H9 (cell line): Measurements from ENCODE around the gene PF4V1. TPM values are rescaled to one million over a fixed set of nuclear protein-coding genes. Genes with fewer than 3 reads are reported as not detected.

Experiments used
- DNase-seq: peaks from one replicate; pipeline ENCODE4 v3.0.0-alpha.2; 2017
- H2AFZ ChIP-seq: one replicate; pipeline ENCODE4 v1.6.1; 2013; ENCODE audit warnings: mild to moderate bottlenecking, low read length, control low read depth, moderate library complexity
- H2AK5ac ChIP-seq: 2 replicates; pipeline ENCODE4 v1.6.1; 2013; ENCODE audit warnings: low read length, control low read depth, mixed read lengths; ENCODE audit not compliant: insufficient read length
- H2BK120ac ChIP-seq: one replicate; pipeline ENCODE4 v1.6.1; 2013; ENCODE audit warnings: low read depth, mild to moderate bottlenecking, low read length, control low read depth, inconsistent platforms; ENCODE audit not compliant: poor library complexity, severe bottlenecking
- H2BK12ac ChIP-seq: 2 replicates; pipeline ENCODE4 v1.6.1; 2013; ENCODE audit warnings: low read length, control low read depth, mixed read lengths, low read depth; ENCODE audit not compliant: insufficient read length
- H2BK15ac ChIP-seq: 2 replicates; pipeline ENCODE4 v1.6.1; 2013; ENCODE audit warnings: low read depth, low read length, control low read depth
- H2BK20ac ChIP-seq: one replicate; pipeline ENCODE4 v1.6.1; 2013; ENCODE audit warnings: low read depth, mild to moderate bottlenecking, low read length, control low read depth, inconsistent platforms; ENCODE audit not compliant: poor library complexity, severe bottlenecking
- H2BK5ac ChIP-seq: 2 replicates; pipeline ENCODE4 v1.6.1; 2013; ENCODE audit warnings: low read length, control low read depth, mixed read lengths; ENCODE audit not compliant: insufficient read length
- H3K14ac ChIP-seq: 2 replicates; pipeline ENCODE4 v1.6.1; 2013; ENCODE audit warnings: low read length, control low read depth; ENCODE audit not compliant: insufficient read depth
- H3K18ac ChIP-seq: 2 replicates; pipeline ENCODE4 v1.6.1; 2013; ENCODE audit warnings: low read depth, mild to moderate bottlenecking, mixed read lengths, low read length, control low read depth; ENCODE audit not compliant: insufficient read length
- H3K23ac ChIP-seq: 2 replicates; pipeline ENCODE4 v1.6.1; 2013; ENCODE audit warnings: low read length, control low read depth, mixed read lengths, low read depth; ENCODE audit not compliant: insufficient read length
- H3K23me2 ChIP-seq: 2 replicates; pipeline ENCODE4 v1.6.1; 2013; ENCODE audit warnings: low read depth, mild to moderate bottlenecking, mixed read lengths, low read length, control low read depth; ENCODE audit not compliant: insufficient read length, poor library complexity, severe bottlenecking
- H3K27ac ChIP-seq: 2 replicates; pipeline ENCODE4 v1.5.1; 2013; ENCODE audit warnings: low read length, control low read depth, mixed read lengths, low read depth; ENCODE audit not compliant: insufficient read length
- H3K27me3 ChIP-seq: 2 replicates; pipeline ENCODE4 v1.6.1; 2013; ENCODE audit warnings: low read length, control low read depth, inconsistent platforms; ENCODE audit not compliant: insufficient read depth
- H3K4ac ChIP-seq: 2 replicates; pipeline ENCODE4 v1.6.1; 2013; ENCODE audit warnings: low read depth, mild to moderate bottlenecking, control low read depth, inconsistent platforms, low read length, moderate library complexity
- H3K4me1 ChIP-seq: 2 replicates; pipeline ENCODE4 v1.6.1; 2013; ENCODE audit warnings: low read length, control low read depth, inconsistent platforms; ENCODE audit not compliant: insufficient read depth
- H3K4me2 ChIP-seq: 2 replicates; pipeline ENCODE4 v1.6.1; 2013; ENCODE audit warnings: low read length, control low read depth, mixed read lengths; ENCODE audit not compliant: insufficient read length, insufficient read depth
- H3K56ac ChIP-seq: 2 replicates; pipeline ENCODE4 v1.6.1; 2013; ENCODE audit warnings: low read depth, mild to moderate bottlenecking, mixed read lengths, low read length, control low read depth; ENCODE audit not compliant: insufficient read length
- H3K79me1 ChIP-seq: 2 replicates; pipeline ENCODE4 v1.6.1; 2013; ENCODE audit warnings: low read depth, mild to moderate bottlenecking, moderate library complexity, low read length, control low read depth, inconsistent platforms; ENCODE audit not compliant: insufficient read depth, poor library complexity, severe bottlenecking
- H3K79me2 ChIP-seq: 2 replicates; pipeline ENCODE4 v1.6.1; 2013; ENCODE audit warnings: low read length, control low read depth, inconsistent platforms; ENCODE audit not compliant: insufficient read depth
- H3K9ac ChIP-seq: 2 replicates; pipeline ENCODE4 v1.6.1; 2013; ENCODE audit warnings: low read length, control low read depth, mixed read lengths; ENCODE audit not compliant: insufficient read length; ENCODE audit errors: extremely low read depth
- H3K9me3 ChIP-seq: one replicate; pipeline ENCODE4 v1.6.1; 2013; ENCODE audit warnings: low read depth, low read length, inconsistent platforms; ENCODE audit not compliant: control insufficient read depth
- H3T11ph ChIP-seq: one replicate; pipeline ENCODE4 v1.6.1; 2013; ENCODE audit warnings: mild to moderate bottlenecking, low read length, control low read depth, inconsistent platforms
- H4K20me1 ChIP-seq: one replicate; pipeline ENCODE4 v1.6.1; 2013; ENCODE audit not compliant: control insufficient read depth, insufficient read length, insufficient read depth
- H4K5ac ChIP-seq: 2 replicates; pipeline ENCODE4 v1.6.1; 2013; ENCODE audit warnings: low read depth, mild to moderate bottlenecking, mixed read lengths, low read length, control low read depth; ENCODE audit not compliant: insufficient read length
- H4K8ac ChIP-seq: replicated peaks from 2 replicates; pipeline ENCODE4 v1.6.1; 2013; ENCODE audit warnings: low read length, control low read depth, mixed read lengths, low read depth; ENCODE audit not compliant: insufficient read length
- H4K91ac ChIP-seq: 2 replicates; pipeline ENCODE4 v1.6.1; 2013; ENCODE audit warnings: low read depth, mild to moderate bottlenecking, moderate library complexity, mixed read lengths, low read length, control low read depth; ENCODE audit not compliant: insufficient read length
- H3K27ac Mint-ChIP-seq, 3 experiments: 2 replicates in 2 of 3; 3 replicates in 1 of 3; pipeline ENCODE4 v1.8.0; 2020 to 2021; ENCODE audit warnings: mixed read lengths in 3 of 3, mild to moderate bottlenecking in 1 of 3, moderate library complexity in 1 of 3
- H3K27me3 Mint-ChIP-seq: 2 replicates; pipeline ENCODE4 v1.8.0; 2021; ENCODE audit warnings: low read depth, mild to moderate bottlenecking, moderate library complexity, mixed read lengths
- H3K36me3 Mint-ChIP-seq, 3 experiments: 2 replicates in 2 of 3; 3 replicates in 1 of 3; pipeline ENCODE4 v1.8.0; 2020 to 2021; ENCODE audit warnings: low read depth in 3 of 3, mixed read lengths in 3 of 3; ENCODE audit not compliant: insufficient read depth in 1 of 3
- H3K4me1 Mint-ChIP-seq, 2 experiments: 2 replicates each; pipeline ENCODE4 v1.8.0; 2020; ENCODE audit warnings: mixed read lengths in 2 of 2
- H3K4me3 Mint-ChIP-seq, 2 experiments: 2 replicates in 1 of 2; 3 replicates in 1 of 2; pipeline ENCODE4 v1.8.0; 2020 to 2021; ENCODE audit warnings: mild to moderate bottlenecking in 2 of 2, mixed read lengths in 2 of 2, moderate library complexity in 1 of 2
- H3K9me3 Mint-ChIP-seq, 2 experiments: 2 replicates in 1 of 2; 3 replicates in 1 of 2; pipeline ENCODE4 v1.8.0; 2020; ENCODE audit warnings: mild to moderate bottlenecking in 2 of 2, mixed read lengths in 2 of 2, moderate library complexity in 1 of 2
- whole genome bisulfite sequencing: extraction: QIAGEN DNeasy Blood & Tissue Kit; methylation state at CpG from one replicate; pipeline ENCODE4 v1.1.7; 2013; ENCODE audit warnings: missing lambda C conversion rate, low lambda C conversion rate, mixed read lengths; ENCODE audit not compliant: insufficient read length; ENCODE audit errors: extremely low coverage; 5-methylcytosine and 5-hydroxymethylcytosine counted together
- total RNA-seq: library from RNA; stranded (reverse); gene quantifications from 2 replicates; pipeline ENCODE4 v1.2.1, GENCODE V29; 2021
- TF ChIP-seq, protein P1 (sequence below): fragments of 200-600 bp; sonication (generic); conservative IDR thresholded peaks from 3 replicates; pipeline ENCODE4 v1.8.0; 2021; ENCODE audit warnings: antibody characterized with exemption, mild to moderate bottlenecking

PF4V1 gene
- total RNA-seq, 1 experiment from 2014 or later, result not detected

- H3K9me3 ChIP-seq, result no peaks in the 10 kb centered on the region
- H3K27ac ChIP-seq, result no peak overlapping the region
- no peak overlapping the region for H2BK15ac ChIP-seq
- H3K4ac ChIP-seq, result no peak overlapping the region
- H3T11ph ChIP-seq, result no peak overlapping the region
- H4K91ac ChIP-seq, result no peak overlapping the region
- Mint-ChIP-seq H3K27me3 (no peaks in the 10 kb centered on the region; the same call in 1 of the 2 replicates), H3K36me3 (no peaks in the 10 kb centered on the region), H3K27ac (no peak overlapping the region), H3K9me3 (no peaks in the 10 kb centered on the region), H3K4me1 (no peaks in the 10 kb centered on the region), H3K4me3 (no peak overlapping the region)
- no peak overlapping the region for H2AFZ ChIP-seq
- H4K20me1 ChIP-seq, result no peaks in the 10 kb centered on the region
- no peak overlapping the region for H3K14ac ChIP-seq
- H3K18ac ChIP-seq, result no peak overlapping the region
- no peaks in the 10 kb centered on the region for H3K23me2 ChIP-seq
- H2BK20ac ChIP-seq, result no peak overlapping the region
- H3K79me2 ChIP-seq, result no peaks in the 10 kb centered on the region
- no peak overlapping the region for H3K23ac ChIP-seq
- no peak for DNase-seq
- H2BK12ac ChIP-seq, result no peak overlapping the region
- WGBS, result no CpG with 5 or more reads among the region's 1 CpG
- no peaks in the 10 kb centered on the region for H3K27me3 ChIP-seq
- H4K5ac ChIP-seq, result no peak overlapping the region
- TF ChIP-seq, protein P1, sequence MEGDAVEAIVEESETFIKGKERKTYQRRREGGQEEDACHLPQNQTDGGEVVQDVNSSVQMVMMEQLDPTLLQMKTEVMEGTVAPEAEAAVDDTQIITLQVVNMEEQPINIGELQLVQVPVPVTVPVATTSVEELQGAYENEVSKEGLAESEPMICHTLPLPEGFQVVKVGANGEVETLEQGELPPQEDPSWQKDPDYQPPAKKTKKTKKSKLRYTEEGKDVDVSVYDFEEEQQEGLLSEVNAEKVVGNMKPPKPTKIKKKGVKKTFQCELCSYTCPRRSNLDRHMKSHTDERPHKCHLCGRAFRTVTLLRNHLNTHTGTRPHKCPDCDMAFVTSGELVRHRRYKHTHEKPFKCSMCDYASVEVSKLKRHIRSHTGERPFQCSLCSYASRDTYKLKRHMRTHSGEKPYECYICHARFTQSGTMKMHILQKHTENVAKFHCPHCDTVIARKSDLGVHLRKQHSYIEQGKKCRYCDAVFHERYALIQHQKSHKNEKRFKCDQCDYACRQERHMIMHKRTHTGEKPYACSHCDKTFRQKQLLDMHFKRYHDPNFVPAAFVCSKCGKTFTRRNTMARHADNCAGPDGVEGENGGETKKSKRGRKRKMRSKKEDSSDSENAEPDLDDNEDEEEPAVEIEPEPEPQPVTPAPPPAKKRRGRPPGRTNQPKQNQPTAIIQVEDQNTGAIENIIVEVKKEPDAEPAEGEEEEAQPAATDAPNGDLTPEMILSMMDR, result no peak
- no peak overlapping the region for H3K56ac ChIP-seq
- no peak overlapping the region for H2AK5ac ChIP-seq
- no peaks in the 10 kb centered on the region for H3K79me1 ChIP-seq
- no peak overlapping the region for H4K8ac ChIP-seq
- H3K4me2 ChIP-seq, result no peak overlapping the region
- no peak overlapping the region for H2BK120ac ChIP-seq
- no peaks in the 10 kb centered on the region for H3K4me1 ChIP-seq
- no peak overlapping the region for H3K9ac ChIP-seq
- H2BK5ac ChIP-seq, result no peak overlapping the region
Observed at GRCh38 chr4:73891739-73892405, 38.8 kb downstream of the PF4V1 start.
